IMR-90 (cell line): Measurements from ENCODE around the gene HDDC3. TPM values are rescaled to one million over a fixed set of nuclear protein-coding genes. Genes with fewer than 3 reads are reported as not detected.

Experiments
- ATAC-seq: fragments of 200-7000 bp; cut with Tn5 transposase; 2 replicates; pipeline ENCODE4 v1.9.1; 2020; ENCODE audit warnings: low read depth, mild to moderate bottlenecking, moderate library complexity
- BruUV-seq: library from RNA; stranded (reverse); fragments of 400-500 nt; replicated peaks from 2 replicates; lab custom pipeline; 2021; lab: Mats Ljungman, UMichigan
- CTCF ChIA-PET: fragments of 300-600 bp; formaldehyde crosslinking; extraction: SDS; loops from one replicate; lab custom pipeline; 2021; ENCODE audit warnings: antibody characterized with exemption; lab: Yijun Ruan, JAX
- POLR2A ChIA-PET: fragments of 300-600 bp; sonication (Branson Sonifier 250); formaldehyde crosslinking; loops from one replicate; lab custom pipeline; 2022; ENCODE audit warnings: antibody characterized with exemption; ENCODE audit not compliant: unreplicated experiment; lab: Charles Lee
- DNase-seq: peaks from one replicate; pipeline ENCODE4 v3.0.0; 2013
- H2AFZ ChIP-seq: replicated peaks from 2 replicates; pipeline ENCODE3; 2013; ENCODE audit warnings: low read length, mild to moderate bottlenecking; ENCODE audit not compliant: poor library complexity
- H2AK5ac ChIP-seq: 2 replicates; pipeline ENCODE4 v1.6.1; 2013; ENCODE audit warnings: low read depth, low read length, inconsistent platforms
- H2AK9ac ChIP-seq: replicated peaks from 2 replicates; pipeline ENCODE3; 2013; ENCODE audit warnings: mild to moderate bottlenecking, low read depth, low read length, moderate library complexity; ENCODE audit not compliant: poor library complexity
- H2BK120ac ChIP-seq: 2 replicates; pipeline ENCODE4 v1.6.1; 2013; ENCODE audit warnings: low read depth, low read length, inconsistent platforms
- H2BK15ac ChIP-seq: 3 replicates; pipeline ENCODE4 v1.6.1; 2013; ENCODE audit warnings: low read depth, low read length, inconsistent platforms
- H2BK20ac ChIP-seq: 2 replicates; pipeline ENCODE4 v1.6.1; 2013; ENCODE audit warnings: low read depth, mild to moderate bottlenecking, inconsistent platforms, low read length, moderate library complexity
- H2BK5ac ChIP-seq: 2 replicates; pipeline ENCODE4 v1.6.1; 2013; ENCODE audit warnings: mild to moderate bottlenecking, low read depth, low read length, inconsistent platforms; ENCODE audit not compliant: poor library complexity, severe bottlenecking
- H3K14ac ChIP-seq: replicated peaks from 2 replicates; pipeline ENCODE4 v1.6.1; 2013; ENCODE audit warnings: low read depth, low read length, inconsistent platforms
- H3K18ac ChIP-seq: 2 replicates; pipeline ENCODE4 v1.6.1; 2013; ENCODE audit warnings: low read depth, low read length, control low read depth
- H3K23ac ChIP-seq: 2 replicates; pipeline ENCODE4 v1.6.1; 2013; ENCODE audit warnings: low read depth, low read length, inconsistent platforms
- H3K27ac ChIP-seq: 2 replicates; pipeline ENCODE4 v1.5.1; 2013; ENCODE audit warnings: mild to moderate bottlenecking, control low read depth, low read length; ENCODE audit not compliant: insufficient read depth
- H3K27me3 ChIP-seq: 2 replicates; pipeline ENCODE4 v1.6.1; 2013; ENCODE audit warnings: low read length; ENCODE audit not compliant: control insufficient read depth, insufficient read depth
- H3K36me3 ChIP-seq: 2 replicates; pipeline ENCODE4 v1.6.1; 2013; ENCODE audit warnings: low read length, mixed read lengths; ENCODE audit not compliant: control insufficient read depth, insufficient read depth
- H3K4ac ChIP-seq: 2 replicates; pipeline ENCODE4 v1.6.1; 2013; ENCODE audit warnings: low read depth, low read length, inconsistent platforms
- H3K4me1 ChIP-seq: 2 replicates; pipeline ENCODE4 v1.6.1; 2013; ENCODE audit warnings: low read length, mixed read lengths; ENCODE audit not compliant: control insufficient read depth, insufficient read depth
- H3K4me2 ChIP-seq: 2 replicates; pipeline ENCODE4 v1.6.1; 2013; ENCODE audit warnings: low read depth, mild to moderate bottlenecking, control low read depth, low read length, moderate library complexity
- H3K4me3 ChIP-seq: 2 replicates; pipeline ENCODE4 v1.5.1; 2013; ENCODE audit warnings: low read depth, mild to moderate bottlenecking, control low read depth, low read length, moderate library complexity; ENCODE audit not compliant: insufficient read depth
- H3K56ac ChIP-seq: 2 replicates; pipeline ENCODE4 v1.6.1; 2013; ENCODE audit warnings: low read length, inconsistent platforms; ENCODE audit not compliant: insufficient read depth; ENCODE audit errors: extremely low read depth
- H3K79me1 ChIP-seq, 2 experiments: 2 replicates each; pipeline ENCODE4 v1.6.1; 2013; ENCODE audit warnings: low read length in 2 of 2, inconsistent platforms in 1 of 2, low read depth in 1 of 2
- H3K9ac ChIP-seq: 2 replicates; pipeline ENCODE4 v1.6.1; 2013; ENCODE audit warnings: low read depth, low read length, control low read depth
- H3K9me1 ChIP-seq: 2 replicates; pipeline ENCODE4 v1.6.1; 2013; ENCODE audit warnings: low read length, inconsistent platforms; ENCODE audit not compliant: insufficient read depth
- H3K9me3 ChIP-seq: 2 replicates; pipeline ENCODE4 v1.6.1; 2013; ENCODE audit warnings: low read length; ENCODE audit not compliant: control insufficient read depth, insufficient read depth
- H4K20me1 ChIP-seq: 2 replicates; pipeline ENCODE4 v1.6.1; 2013; ENCODE audit warnings: low read length, inconsistent platforms; ENCODE audit not compliant: insufficient read depth
- H4K5ac ChIP-seq: 2 replicates; pipeline ENCODE4 v1.6.1; 2013; ENCODE audit warnings: mild to moderate bottlenecking, low read depth, low read length, control low read depth
- H4K8ac ChIP-seq, 2 experiments: 2 replicates each; pipeline ENCODE4 v1.6.1; 2013; ENCODE audit warnings: low read depth in 2 of 2, low read length in 2 of 2, control low read depth in 1 of 2, inconsistent platforms in 1 of 2
- H4K91ac ChIP-seq: 2 replicates; pipeline ENCODE4 v1.6.1; 2013; ENCODE audit warnings: low read depth, low read length, inconsistent platforms; ENCODE audit not compliant: insufficient read depth
- BHLHE40 ChIP-seq: fragments of 150-350 bp; IDR thresholded peaks from 2 replicates; pipeline ENCODE4 v1.6.1; 2016; ENCODE audit warnings: mild to moderate bottlenecking, low read depth, low read length
- CEBPB ChIP-seq: IDR thresholded peaks from 2 replicates; pipeline ENCODE4 v1.6.1; 2012; ENCODE audit warnings: low read depth, low read length, improper control_type of control experiment
- CHD1 ChIP-seq: IDR thresholded peaks from 2 replicates; pipeline ENCODE4 v1.6.1; 2012; ENCODE audit warnings: low read depth, low read length, improper control_type of control experiment
- ELK1 ChIP-seq: fragments of 150-350 bp; IDR thresholded peaks from 2 replicates; pipeline ENCODE4 v1.6.1; 2016; ENCODE audit warnings: low read depth, mild to moderate bottlenecking, low read length, moderate library complexity, borderline replicate concordance
- FOS ChIP-seq: fragments of 150-350 bp; IDR thresholded peaks from 2 replicates; pipeline ENCODE4 v1.6.1; 2016; ENCODE audit warnings: low read depth, low read length
- MAFK ChIP-seq: IDR thresholded peaks from 2 replicates; pipeline ENCODE4 v1.6.1; 2012; ENCODE audit warnings: low read depth, low read length, improper control_type of control experiment
- MAZ ChIP-seq: IDR thresholded peaks from 2 replicates; pipeline ENCODE4 v1.6.1; 2012; ENCODE audit warnings: low read depth, mild to moderate bottlenecking, low read length, improper control_type of control experiment, moderate library complexity, borderline replicate concordance
- MXI1 ChIP-seq: IDR thresholded peaks from 2 replicates; pipeline ENCODE4 v1.6.1; 2012; ENCODE audit warnings: low read depth, mild to moderate bottlenecking, low read length, moderate library complexity, borderline replicate concordance
- NFE2L2 ChIP-seq: fragments of 150-350 bp; IDR thresholded peaks from 2 replicates; pipeline ENCODE4 v1.6.1; 2016; ENCODE audit warnings: low read depth, mild to moderate bottlenecking, low read length
- POLR2A ChIP-seq: IDR thresholded peaks from 2 replicates; pipeline ENCODE4 v1.6.1; 2012; ENCODE audit warnings: mild to moderate bottlenecking, low read depth, low read length
- RAD21 ChIP-seq: IDR thresholded peaks from 2 replicates; pipeline ENCODE4 v1.6.1; 2012; ENCODE audit warnings: low read length, improper control_type of control experiment
- RCOR1 ChIP-seq: IDR thresholded peaks from 2 replicates; pipeline ENCODE4 v1.6.1; 2012; ENCODE audit warnings: mild to moderate bottlenecking, low read length, improper control_type of control experiment; ENCODE audit not compliant: insufficient replicate concordance
- RFX5 ChIP-seq: IDR thresholded peaks from 2 replicates; pipeline ENCODE4 v1.8.0; 2012; ENCODE audit warnings: low read depth, mild to moderate bottlenecking, low read length, moderate library complexity
- SMC3 ChIP-seq: fragments of 150-350 bp; IDR thresholded peaks from 2 replicates; pipeline ENCODE4 v1.6.1; 2016; ENCODE audit warnings: low read depth, mild to moderate bottlenecking, antibody characterized with exemption, low read length, moderate library complexity
- USF2 ChIP-seq: fragments of 150-350 bp; IDR thresholded peaks from 2 replicates; pipeline ENCODE4 v1.6.1; 2017; ENCODE audit warnings: mild to moderate bottlenecking, antibody characterized with exemption, low read length, low read depth
- WGBS, 2 experiments: methylation state at CpG; one replicate each; pipeline versions ENCODE4 v1.1.5 to v1.1.7; 2013; ENCODE audit warnings: missing lambda C conversion rate in 2 of 2; ENCODE audit not compliant: insufficient read length in 1 of 2; ENCODE audit errors: extremely low coverage in 2 of 2; 5-methylcytosine and 5-hydroxymethylcytosine counted together
- dilution Hi-C: fragments of 300-500 bp; cut with HindIII; formaldehyde crosslinking; loops from one replicate; pipeline ENCODE4 v1.14.3; 2018; ENCODE audit warnings: low sequenced_read_pairs; ENCODE audit not compliant: unreplicated experiment
- in situ Hi-C: fragments of 300-500 bp; cut with MboI; formaldehyde crosslinking; loops from 3 replicates; pipeline ENCODE4 v1.14.3; 2019; ENCODE audit warnings: low sequenced_read_pairs, inconsistent platforms, mixed read lengths
- intact Hi-C: fragments of 100-400 bp; cut with micrococcal nuclease; formaldehyde crosslinking; loops from 2 replicates; pipeline ENCODE4 v1.10.0; 2022
- polyA plus RNA-seq, 3 experiments: library from polyadenylated mRNA; depleted of rRNA; stranded (reverse); fragments of >200 nt; gene quantifications; 2 replicates each; pipeline ENCODE4 v1.2.3, GENCODE V29; 2012; ENCODE audit warnings: low replicate concordance in 1 of 3
- total RNA-seq: library from RNA; depleted of rRNA; stranded (reverse); fragments of >200 nt; gene quantifications from 2 replicates; pipeline ENCODE4 v1.2.3, GENCODE V29; 2012

HDDC3 gene
- total and polyA plus RNA-seq, 2 of the 4 experiments (the other 2 are of a cell fraction), result 7.9 to 10.7 TPM

- Histone ChIP-seq H3K4me2 (no peak overlapping the region), H3K4me1 (peaks cover 4% of the 10 kb centered on the region; the same call in 1 of the 2 replicates), H2BK5ac (no peak overlapping the region), H4K5ac (no peak overlapping the region), H3K18ac (no peak overlapping the region), H4K8ac (no peak overlapping the region), H3K27ac (no peak overlapping the region), H3K4ac (no peak overlapping the region), H4K20me1 (peaks cover 3% of the 10 kb centered on the region; the same call in 1 of the 2 replicates), H4K91ac (no peak overlapping the region), H3K79me1 (peaks cover 23 to 32% of the 10 kb centered on the region in 2 experiments), H3K27me3 (no peaks in the 10 kb centered on the region), H2AK5ac (no peak overlapping the region), H3K56ac (no peak overlapping the region), H3K9ac (no peak overlapping the region), H2AFZ (peak overlapping the region; percentile 41), H2BK20ac (no peak overlapping the region), H3K9me1 (peaks cover 12% of the 10 kb centered on the region; the same call in 1 of the 2 replicates), H3K23ac (no peak overlapping the region), H3K36me3 (peaks cover 59% of the 10 kb centered on the region), H3K9me3 (no peaks in the 10 kb centered on the region), H2BK120ac (no peak overlapping the region), H2AK9ac (no peak overlapping the region), H2BK15ac (no peak overlapping the region), H3K14ac (no peak overlapping the region), H3K4me3 (no peak overlapping the region)
- 96% methylated on average over 4 of the region's 4 CpGs; no CpG with 5 or more reads in 1 of the 2 experiments for WGBS, 2 experiments
- ChIA-PET CTCF (no interaction called here), POLR2A (no interaction called here)
- ATAC-seq (no peak), DNase-seq (no peak)
- in situ Hi-C loops (no loop called here), dilution Hi-C loops (no loop called here), intact Hi-C loops (no loop called here)
- no peak for TF ChIP-seq NFE2L2
- TF ChIP-seq SMC3, result no peak
- no peak for TF ChIP-seq FOS
- no peak for TF ChIP-seq RCOR1
- no peak for TF ChIP-seq USF2
- no peak for TF ChIP-seq MXI1
- TF ChIP-seq BHLHE40, result no peak
- TF ChIP-seq CHD1, result no peak
- no peak for TF ChIP-seq RFX5
- TF ChIP-seq RAD21, result no peak
- no peak for TF ChIP-seq ELK1
- no peak for TF ChIP-seq MAZ
- no peak for TF ChIP-seq MAFK
- no peak for TF ChIP-seq CEBPB
- no peak for TF ChIP-seq POLR2A
- BruUV-seq, result no TSS peak
These were observed 8.7 kb upstream of the HDDC3 start for GRCh38 chr15:90941038-90941437.
